Sigmoid colon (tissue), 3 donors: Measurements from ENCODE around the gene WWC2.

Source experiments
- POLR2A ChIP-seq, 2 donors: fragments of 450-650 bp; IDR thresholded peaks; one replicate each; pipeline ENCODE4 v1.6.1; 2016; ENCODE audit warnings: antibody characterized with exemption in 2 of 2, mild to moderate bottlenecking in 2 of 2, moderate library complexity in 2 of 2
- TF ChIP-seq, protein P1 (sequence below), 4 experiments: fragments of 450-650 bp in 3 of 4; fragments of 200-600 bp in 1 of 4; IDR thresholded peaks; one replicate each; pipeline ENCODE4 v1.5.1; 2016 to 2019; ENCODE audit warnings: antibody characterized with exemption in 4 of 4, mild to moderate bottlenecking in 3 of 4, moderate library complexity in 2 of 4

DNA sequence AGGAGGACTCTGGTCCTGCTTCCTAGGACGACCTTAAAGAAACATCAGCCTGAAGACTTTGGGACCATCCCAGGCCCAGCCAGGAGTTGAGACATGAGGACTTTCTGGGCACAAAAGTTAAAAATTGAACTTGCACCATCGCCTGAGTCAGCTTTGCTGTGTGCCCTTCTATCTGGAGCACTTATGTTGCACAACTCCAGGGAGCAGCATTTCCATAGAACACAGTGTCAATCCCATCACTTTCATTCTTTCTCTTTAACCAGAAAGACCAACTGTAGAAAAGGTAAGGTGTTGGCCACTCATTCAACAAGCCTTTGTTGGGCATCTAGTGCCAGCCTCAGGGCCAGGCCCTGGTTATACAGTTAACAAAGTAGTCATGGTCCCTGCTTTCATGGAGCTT, 231.8 kb downstream of the WWC2 start:
- TF ChIP-seq, protein P1, sequence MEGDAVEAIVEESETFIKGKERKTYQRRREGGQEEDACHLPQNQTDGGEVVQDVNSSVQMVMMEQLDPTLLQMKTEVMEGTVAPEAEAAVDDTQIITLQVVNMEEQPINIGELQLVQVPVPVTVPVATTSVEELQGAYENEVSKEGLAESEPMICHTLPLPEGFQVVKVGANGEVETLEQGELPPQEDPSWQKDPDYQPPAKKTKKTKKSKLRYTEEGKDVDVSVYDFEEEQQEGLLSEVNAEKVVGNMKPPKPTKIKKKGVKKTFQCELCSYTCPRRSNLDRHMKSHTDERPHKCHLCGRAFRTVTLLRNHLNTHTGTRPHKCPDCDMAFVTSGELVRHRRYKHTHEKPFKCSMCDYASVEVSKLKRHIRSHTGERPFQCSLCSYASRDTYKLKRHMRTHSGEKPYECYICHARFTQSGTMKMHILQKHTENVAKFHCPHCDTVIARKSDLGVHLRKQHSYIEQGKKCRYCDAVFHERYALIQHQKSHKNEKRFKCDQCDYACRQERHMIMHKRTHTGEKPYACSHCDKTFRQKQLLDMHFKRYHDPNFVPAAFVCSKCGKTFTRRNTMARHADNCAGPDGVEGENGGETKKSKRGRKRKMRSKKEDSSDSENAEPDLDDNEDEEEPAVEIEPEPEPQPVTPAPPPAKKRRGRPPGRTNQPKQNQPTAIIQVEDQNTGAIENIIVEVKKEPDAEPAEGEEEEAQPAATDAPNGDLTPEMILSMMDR (IDR thresholded peaks at IDR 0.05), result no peak
- no peak for TF ChIP-seq POLR2A (IDR thresholded peaks at IDR 0.05)
